ENCODE results near the gene MYADM. TPM values are rescaled to one million over a fixed set of nuclear protein-coding genes. Genes with fewer than 3 reads are reported as not detected.

MYADM gene
- total RNA-seq, 1 donor from 2014 or later = 54.0 TPM

- peaks cover 5% of the 10 kb centered on the region for H3K36me3 ChIP-seq (ENCODE audit: control insufficient read depth, insufficient read depth, low read length)
- TF ChIP-seq, protein P1, sequence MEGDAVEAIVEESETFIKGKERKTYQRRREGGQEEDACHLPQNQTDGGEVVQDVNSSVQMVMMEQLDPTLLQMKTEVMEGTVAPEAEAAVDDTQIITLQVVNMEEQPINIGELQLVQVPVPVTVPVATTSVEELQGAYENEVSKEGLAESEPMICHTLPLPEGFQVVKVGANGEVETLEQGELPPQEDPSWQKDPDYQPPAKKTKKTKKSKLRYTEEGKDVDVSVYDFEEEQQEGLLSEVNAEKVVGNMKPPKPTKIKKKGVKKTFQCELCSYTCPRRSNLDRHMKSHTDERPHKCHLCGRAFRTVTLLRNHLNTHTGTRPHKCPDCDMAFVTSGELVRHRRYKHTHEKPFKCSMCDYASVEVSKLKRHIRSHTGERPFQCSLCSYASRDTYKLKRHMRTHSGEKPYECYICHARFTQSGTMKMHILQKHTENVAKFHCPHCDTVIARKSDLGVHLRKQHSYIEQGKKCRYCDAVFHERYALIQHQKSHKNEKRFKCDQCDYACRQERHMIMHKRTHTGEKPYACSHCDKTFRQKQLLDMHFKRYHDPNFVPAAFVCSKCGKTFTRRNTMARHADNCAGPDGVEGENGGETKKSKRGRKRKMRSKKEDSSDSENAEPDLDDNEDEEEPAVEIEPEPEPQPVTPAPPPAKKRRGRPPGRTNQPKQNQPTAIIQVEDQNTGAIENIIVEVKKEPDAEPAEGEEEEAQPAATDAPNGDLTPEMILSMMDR (IDR thresholded peaks at IDR 0.05; ENCODE audit: insufficient read depth, low read length, poor library complexity, severe bottlenecking) = no peak
- H3K4me3 ChIP-seq (ENCODE audit: low read depth, low read length) = no peak overlapping the region
- DNase-seq (ENCODE audit: low read depth) = no peak
- H3K27me3 ChIP-seq (ENCODE audit: control insufficient read depth, insufficient read depth, low read length) = peaks cover 20% of the 10 kb centered on the region
These were observed 9.7 kb downstream of the MYADM start for GRCh38 chr19:53877361-53877766.

GRCh38 chr19:53878776-53879139 lies 11.1 kb downstream of the MYADM start:
- Histone ChIP-seq H3K27me3 (ENCODE audit: control insufficient read depth, insufficient read depth, low read length) (peaks cover 34% of the 10 kb centered on the region), H3K4me3 (ENCODE audit: low read depth, low read length) (peak overlapping the region; percentile 45), H3K36me3 (ENCODE audit: control insufficient read depth, insufficient read depth, low read length) (peaks cover 1% of the 10 kb centered on the region)
- DNase-seq (ENCODE audit: low read depth) = no peak
- TF ChIP-seq, protein P1 (IDR thresholded peaks at IDR 0.05; ENCODE audit: insufficient read depth, low read length, poor library complexity, severe bottlenecking) = no peak

DNA sequence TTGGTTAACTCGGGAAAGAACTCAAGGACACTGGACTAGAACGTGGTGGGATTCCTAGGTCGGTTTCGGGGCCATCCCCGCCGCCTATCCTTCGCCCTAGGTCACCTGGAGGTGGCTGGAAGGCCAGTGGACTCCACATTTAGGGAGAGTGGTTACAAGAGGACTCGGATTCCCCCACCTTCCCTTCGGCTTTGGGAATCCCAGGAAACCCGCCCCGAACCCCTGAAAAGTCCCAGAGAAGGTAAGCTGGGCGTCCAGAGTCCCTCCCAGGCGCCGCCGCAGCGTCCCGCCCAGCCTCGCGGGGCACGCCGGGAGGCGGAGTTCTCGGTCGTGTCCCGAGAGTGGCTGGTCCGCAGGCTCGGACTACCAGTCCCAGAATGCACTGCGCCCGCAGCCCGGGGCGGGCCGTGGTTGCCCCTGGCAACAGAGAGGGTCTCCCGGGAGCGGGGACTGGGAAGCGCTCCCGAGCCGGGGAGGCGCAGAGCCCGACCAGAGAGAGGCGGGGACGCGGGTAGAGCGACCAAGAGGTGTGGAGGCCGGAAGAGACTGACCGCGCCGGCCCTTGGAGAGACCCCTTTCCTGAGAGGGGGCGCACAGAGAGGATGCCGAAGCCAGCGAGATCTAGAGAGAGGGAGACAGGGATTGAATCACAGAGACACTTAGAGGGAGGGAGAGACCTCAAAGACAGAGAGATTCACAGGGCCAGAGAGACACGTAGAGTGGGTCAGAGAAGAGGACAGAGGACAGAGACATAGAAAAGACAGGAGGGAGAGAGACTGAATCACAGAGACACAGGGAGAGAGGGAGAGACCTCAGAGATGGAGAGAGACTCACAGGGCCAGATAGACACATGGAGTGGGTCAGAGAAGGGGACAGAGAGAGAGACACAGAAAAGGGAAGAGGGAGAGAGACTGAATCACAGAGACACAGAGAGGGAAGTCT lies 11.7 kb downstream of the MYADM start:
- TF ChIP-seq, protein P1 (IDR thresholded peaks at IDR 0.05; ENCODE audit: insufficient read depth, low read length, poor library complexity, severe bottlenecking) = no peak
- Histone ChIP-seq H3K4me3 (ENCODE audit: low read depth, low read length) (peak overlapping the region; percentile 45), H3K27me3 (ENCODE audit: control insufficient read depth, insufficient read depth, low read length) (peaks cover 41% of the 10 kb centered on the region), H3K36me3 (ENCODE audit: control insufficient read depth, insufficient read depth, low read length) (no peaks in the 10 kb centered on the region)
- peak; percentile 58 for DNase-seq (ENCODE audit: low read depth)

GRCh38 chr19:53880711-53881481 lies 13.2 kb downstream of the MYADM start:
- no peak for DNase-seq (ENCODE audit: low read depth)
- TF ChIP-seq, protein P1 (IDR thresholded peaks at IDR 0.05; ENCODE audit: insufficient read depth, low read length, poor library complexity, severe bottlenecking) = no peak
- H3K27me3 ChIP-seq (ENCODE audit: control insufficient read depth, insufficient read depth, low read length) = peaks cover 45% of the 10 kb centered on the region
- H3K4me3 ChIP-seq (ENCODE audit: low read depth, low read length) = no peak overlapping the region
- no peaks in the 10 kb centered on the region for H3K36me3 ChIP-seq (ENCODE audit: control insufficient read depth, insufficient read depth, low read length)

- peaks cover 45% of the 10 kb centered on the region for H3K27me3 ChIP-seq (ENCODE audit: control insufficient read depth, insufficient read depth, low read length)
- no peaks in the 10 kb centered on the region for H3K36me3 ChIP-seq (ENCODE audit: control insufficient read depth, insufficient read depth, low read length)
- no peak for DNase-seq (ENCODE audit: low read depth)
- TF ChIP-seq, protein P1 (IDR thresholded peaks at IDR 0.05; ENCODE audit: insufficient read depth, low read length, poor library complexity, severe bottlenecking) = peak; percentile 15
- peak within 1 kb of the TSS; percentile 40 for H3K4me3 ChIP-seq (ENCODE audit: low read depth, low read length)
These were observed 14.1 kb downstream of the MYADM start, which contains the start of gene PRKCG for GRCh38 chr19:53881482-53882390. Gene PRKCG, plus strand, starts transcription at chr19:53882197. Its CDS starts 298 bp downstream, at chr19:53882495.

Data from kidney epithelial cell (primary cell).